HG03460 (cell line): ENCODE results near the gene FRMD5.

Experiments
- ATAC-seq: cut with Tn5 transposase; IDR thresholded peaks from one replicate; pipeline ENCODE4 v1.9.1; 2021; ENCODE audit not compliant: unreplicated experiment

The FRMD5 gene

GRCh38 chr15:43981576-43981975, 213.5 kb downstream of the FRMD5 start:
- no peak for ATAC-seq

GRCh38 chr15:43977072-43977884, 217.8 kb downstream of the FRMD5 start:
- ATAC-seq = no peak

- ATAC-seq = no peak
Measured at GRCh38 chr15:43975770-43976169, 219.3 kb downstream of the FRMD5 start.

GRCh38 chr15:43975326-43975725, 219.7 kb downstream of the FRMD5 start:
- no peak for ATAC-seq

- peak; percentile 58 for ATAC-seq
Measured at GRCh38 chr15:43974852-43975251, 220.2 kb downstream of the FRMD5 start.

GRCh38 chr15:43969802-43970375, 225.2 kb downstream of the FRMD5 start:
- ATAC-seq = no peak

GRCh38 chr15:43968551-43968950, 226.5 kb downstream of the FRMD5 start:
- ATAC-seq = no peak

- no peak for ATAC-seq
Measured at GRCh38 chr15:43966646-43967045, 228.4 kb downstream of the FRMD5 start.

GRCh38 chr15:43958861-43959330, 236.2 kb downstream of the FRMD5 start:
- ATAC-seq = no peak

- ATAC-seq = peak; percentile 71
Measured at GRCh38 chr15:43957724-43958123, 237.3 kb downstream of the FRMD5 start.

- no peak for ATAC-seq
Measured at GRCh38 chr15:43955140-43955539, 239.9 kb downstream of the FRMD5 start.

GRCh38 chr15:43954181-43954621, 240.9 kb downstream of the FRMD5 start:
- ATAC-seq = no peak

- no peak for ATAC-seq
Measured at GRCh38 chr15:43953402-43953801, 241.7 kb downstream of the FRMD5 start.

GRCh38 chr15:43950531-43950930, 244.5 kb downstream of the FRMD5 start:
- ATAC-seq = no peak

GRCh38 chr15:43948691-43949325, 246.3 kb downstream of the FRMD5 start:
- peak; percentile 91 for ATAC-seq

- no peak for ATAC-seq
Measured at GRCh38 chr15:43943511-43943910, 251.6 kb downstream of the FRMD5 start.

GRCh38 chr15:43942194-43942593, 252.9 kb downstream of the FRMD5 start:
- no peak for ATAC-seq

- ATAC-seq = no peak
Measured at GRCh38 chr15:43941555-43941954, 253.5 kb downstream of the FRMD5 start.

- ATAC-seq = no peak
Measured at GRCh38 chr15:43941071-43941470, 254.0 kb downstream of the FRMD5 start.

- no peak for ATAC-seq
Measured at GRCh38 chr15:43939070-43939469, 256.0 kb downstream of the FRMD5 start.

GRCh38 chr15:43934480-43934879, 260.6 kb downstream of the FRMD5 start:
- no peak for ATAC-seq

- no peak for ATAC-seq
Measured at GRCh38 chr15:43932907-43933306, 262.2 kb downstream of the FRMD5 start.
